ENCODE results near the gene SUCO.
A peak's percentile ranks its signal among the peaks of the same experiment; 100 is the strongest.

SUCO gene

DNA sequence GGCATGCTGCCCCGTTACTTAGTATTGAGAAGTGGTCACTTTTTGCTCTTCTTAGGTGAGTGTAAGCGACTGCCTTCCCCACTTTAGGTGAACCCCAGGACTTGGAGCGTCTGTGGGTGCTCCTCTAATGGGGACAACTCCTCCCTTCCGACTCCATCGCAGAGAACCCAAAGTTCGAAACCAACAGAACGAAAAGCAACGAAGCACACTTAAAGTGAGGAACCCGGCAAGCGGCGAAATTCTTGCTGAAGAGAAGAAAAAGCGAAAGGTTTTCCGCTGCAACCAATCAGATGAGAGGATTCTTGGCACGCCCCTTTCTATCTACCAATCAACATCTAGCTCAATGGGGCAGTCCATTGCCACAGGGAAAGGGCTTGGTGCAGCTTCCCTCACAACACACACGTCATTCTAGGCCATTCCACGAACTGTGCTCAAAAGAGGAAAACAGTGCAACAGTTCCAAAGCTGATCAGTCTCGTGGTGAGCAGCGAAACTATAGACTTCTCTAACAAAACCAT, 709 bp upstream of the SUCO start:
- peak overlapping the region; percentile 96 for H3K4me3 ChIP-seq (ENCODE audit: low read length, poor library complexity, severe bottlenecking)
- no peaks in the 10 kb centered on the region for H3K36me3 ChIP-seq (ENCODE audit: insufficient read depth, low read length)
- peaks cover 41% of the 10 kb centered on the region for H4K20me1 ChIP-seq (ENCODE audit: insufficient read depth, low read length, poor library complexity, severe bottlenecking)
- H3F3A ChIP-seq (ENCODE audit: low read depth), result no peaks in the 10 kb centered on the region
- H3K9ac ChIP-seq (ENCODE audit: low read depth, low read length, poor library complexity, severe bottlenecking), result peak overlapping the region; percentile 79
- peaks cover 41% of the 10 kb centered on the region for H3K79me2 ChIP-seq (ENCODE audit: insufficient read depth, low read length)
- H3K27me3 ChIP-seq (ENCODE audit: insufficient read depth, low read length, poor library complexity, severe bottlenecking), result no peaks in the 10 kb centered on the region
- TF ChIP-seq, protein P1, sequence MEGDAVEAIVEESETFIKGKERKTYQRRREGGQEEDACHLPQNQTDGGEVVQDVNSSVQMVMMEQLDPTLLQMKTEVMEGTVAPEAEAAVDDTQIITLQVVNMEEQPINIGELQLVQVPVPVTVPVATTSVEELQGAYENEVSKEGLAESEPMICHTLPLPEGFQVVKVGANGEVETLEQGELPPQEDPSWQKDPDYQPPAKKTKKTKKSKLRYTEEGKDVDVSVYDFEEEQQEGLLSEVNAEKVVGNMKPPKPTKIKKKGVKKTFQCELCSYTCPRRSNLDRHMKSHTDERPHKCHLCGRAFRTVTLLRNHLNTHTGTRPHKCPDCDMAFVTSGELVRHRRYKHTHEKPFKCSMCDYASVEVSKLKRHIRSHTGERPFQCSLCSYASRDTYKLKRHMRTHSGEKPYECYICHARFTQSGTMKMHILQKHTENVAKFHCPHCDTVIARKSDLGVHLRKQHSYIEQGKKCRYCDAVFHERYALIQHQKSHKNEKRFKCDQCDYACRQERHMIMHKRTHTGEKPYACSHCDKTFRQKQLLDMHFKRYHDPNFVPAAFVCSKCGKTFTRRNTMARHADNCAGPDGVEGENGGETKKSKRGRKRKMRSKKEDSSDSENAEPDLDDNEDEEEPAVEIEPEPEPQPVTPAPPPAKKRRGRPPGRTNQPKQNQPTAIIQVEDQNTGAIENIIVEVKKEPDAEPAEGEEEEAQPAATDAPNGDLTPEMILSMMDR (conservative IDR thresholded peaks at IDR 0.05; ENCODE audit: low read length), result no peak
- no peak for TF ChIP-seq EZH2phosphoT487 (IDR thresholded peaks at IDR 0.05; ENCODE audit: borderline replicate concordance)
- peak overlapping the region; percentile 97 for H2AFZ ChIP-seq (ENCODE audit: low read length)
- peaks cover 36% of the 10 kb centered on the region for H3K4me1 ChIP-seq (ENCODE audit: insufficient read depth, low read length, poor library complexity, severe bottlenecking)
- peak overlapping the region; percentile 89 for H3K4me2 ChIP-seq (ENCODE audit: low read depth, low read length, poor library complexity, severe bottlenecking)
- no peaks in the 10 kb centered on the region for H3K9me3 ChIP-seq (ENCODE audit: insufficient read depth, low read depth, low read length)
- no peaks in the 10 kb centered on the region for H3K9me2 ChIP-seq (replicated peaks; ENCODE audit: low read depth, low read length)

DNA sequence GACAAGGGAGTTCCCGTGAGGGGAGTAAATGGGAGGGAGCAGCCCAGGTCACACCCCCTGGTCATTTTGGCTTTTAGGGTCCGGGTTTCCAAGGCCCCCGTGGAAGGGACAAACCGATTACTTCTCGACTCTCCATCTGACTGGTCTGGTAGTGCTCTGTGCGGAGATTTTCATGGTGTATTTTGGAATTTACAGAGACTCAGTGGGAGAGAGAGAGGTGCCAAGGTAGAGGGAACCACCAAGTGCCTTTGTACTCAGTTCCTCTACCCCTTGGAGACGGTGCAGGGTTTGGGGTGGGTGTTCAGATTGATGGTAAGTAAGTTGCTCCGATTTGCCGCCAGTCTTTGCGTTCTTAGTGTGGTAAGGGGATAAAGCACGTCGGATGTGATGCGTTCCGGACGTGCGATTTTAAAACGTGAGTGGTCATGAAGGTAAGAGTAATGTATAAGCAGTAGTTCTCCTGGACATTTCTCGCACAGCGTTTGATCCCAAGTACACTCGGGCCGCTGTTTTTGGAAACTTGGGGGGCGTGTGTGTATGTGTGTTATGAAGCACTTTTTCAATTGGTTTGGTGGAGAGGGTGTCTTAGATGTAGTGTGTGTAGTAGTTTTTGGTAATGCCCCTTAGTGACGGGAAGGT, 682 bp downstream of the SUCO start:
- peaks cover 49% of the 10 kb centered on the region for H3K4me1 ChIP-seq (ENCODE audit: insufficient read depth, low read length, poor library complexity, severe bottlenecking)
- peak overlapping the region; percentile 89 for H3K4me2 ChIP-seq (ENCODE audit: low read depth, low read length, poor library complexity, severe bottlenecking)
- no peaks in the 10 kb centered on the region for H3K9me2 ChIP-seq (replicated peaks; ENCODE audit: low read depth, low read length)
- TF ChIP-seq EZH2phosphoT487 (IDR thresholded peaks at IDR 0.05; ENCODE audit: borderline replicate concordance), result no peak
- TF ChIP-seq, protein P1 (conservative IDR thresholded peaks at IDR 0.05; ENCODE audit: low read length), result no peak
- peak overlapping the region; percentile 96 for H3K4me3 ChIP-seq (ENCODE audit: low read length, poor library complexity, severe bottlenecking)
- H3K27me3 ChIP-seq (ENCODE audit: insufficient read depth, low read length, poor library complexity, severe bottlenecking), result no peaks in the 10 kb centered on the region
- peak overlapping the region; percentile 80 for H2AFZ ChIP-seq (ENCODE audit: low read length)
- H3K9ac ChIP-seq (ENCODE audit: low read depth, low read length, poor library complexity, severe bottlenecking), result peak overlapping the region; percentile 94
- H3K9me3 ChIP-seq (ENCODE audit: insufficient read depth, low read depth, low read length), result no peaks in the 10 kb centered on the region
- H4K20me1 ChIP-seq (ENCODE audit: insufficient read depth, low read length, poor library complexity, severe bottlenecking), result peaks cover 55% of the 10 kb centered on the region
- no peaks in the 10 kb centered on the region for H3K36me3 ChIP-seq (ENCODE audit: insufficient read depth, low read length)
- peaks cover 55% of the 10 kb centered on the region for H3K79me2 ChIP-seq (ENCODE audit: insufficient read depth, low read length)
- H3F3A ChIP-seq (ENCODE audit: low read depth), result no peaks in the 10 kb centered on the region

DNA sequence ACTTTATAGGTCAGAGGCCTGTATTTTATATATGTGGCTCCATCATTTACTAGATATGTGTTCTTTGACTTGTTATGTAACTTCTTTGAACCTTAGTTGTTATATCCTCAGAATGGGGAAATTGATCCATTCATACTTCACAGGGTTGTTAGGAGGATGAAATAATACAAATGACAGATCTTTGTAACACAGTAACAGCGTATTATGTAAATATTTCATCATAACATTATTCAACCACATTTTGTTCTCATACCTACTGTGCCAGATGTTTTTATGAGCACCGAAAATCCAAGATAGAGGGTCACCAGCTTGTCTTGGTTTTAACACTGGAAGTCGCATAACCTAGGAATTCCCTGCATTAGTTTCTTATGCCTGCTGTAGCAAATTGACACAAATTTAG, 3.3 kb downstream of the SUCO start:
- Histone ChIP-seq H4K20me1 (ENCODE audit: insufficient read depth, low read length, poor library complexity, severe bottlenecking) (peaks cover 80% of the 10 kb centered on the region), H3K9ac (ENCODE audit: low read depth, low read length, poor library complexity, severe bottlenecking) (peak overlapping the region; percentile 94), H3K9me2 (replicated peaks; ENCODE audit: low read depth, low read length) (no peaks in the 10 kb centered on the region), H3K4me1 (ENCODE audit: insufficient read depth, low read length, poor library complexity, severe bottlenecking) (peaks cover 68% of the 10 kb centered on the region), H3K9me3 (ENCODE audit: insufficient read depth, low read depth, low read length) (no peaks in the 10 kb centered on the region), H3K4me3 (ENCODE audit: low read length, poor library complexity, severe bottlenecking) (peak overlapping the region; percentile 96), H3K4me2 (ENCODE audit: low read depth, low read length, poor library complexity, severe bottlenecking) (peak overlapping the region; percentile 89), H3K79me2 (ENCODE audit: insufficient read depth, low read length) (peaks cover 81% of the 10 kb centered on the region), H2AFZ (ENCODE audit: low read length) (no peak overlapping the region), H3F3A (ENCODE audit: low read depth) (no peaks in the 10 kb centered on the region), H3K36me3 (ENCODE audit: insufficient read depth, low read length) (no peaks in the 10 kb centered on the region), H3K27me3 (ENCODE audit: insufficient read depth, low read length, poor library complexity, severe bottlenecking) (no peaks in the 10 kb centered on the region)
- TF ChIP-seq, protein P1 (conservative IDR thresholded peaks at IDR 0.05; ENCODE audit: low read length), result no peak
- TF ChIP-seq EZH2phosphoT487 (IDR thresholded peaks at IDR 0.05; ENCODE audit: borderline replicate concordance), result no peak
